ENCODE results near the gene FCRL3. TPM values are rescaled to one million over a fixed set of nuclear protein-coding genes. Genes with fewer than 3 reads are reported as not detected.

FCRL3 gene
- total RNA-seq, 4 donors from 2014 or later, result 0.21 TPM; not detected in 3

- DNase-seq, result no peak
- no peak overlapping the region for H3K4me3 ChIP-seq
These were observed 264 bp downstream of the FCRL3 start for GRCh38 chr1:157700305-157700704.

GRCh38 chr1:157697781-157698569 is 2.6 kb downstream of the FCRL3 start:
- Histone ChIP-seq H3K4me3 (no peak overlapping the region), H3K27me3 (no peaks in the 10 kb centered on the region), H3K4me1 (no peaks in the 10 kb centered on the region), H3K9me3 (no peaks in the 10 kb centered on the region), H3K36me3 (no peaks in the 10 kb centered on the region), H3K27ac (no peak overlapping the region)
- DNase-seq, result no peak
- intact Hi-C loops (cut with DNase I; ENCODE audit: low total_unique reads), result no loop called here
- TF ChIP-seq CTCF (IDR thresholded peaks at IDR 0.05) (no peak), POLR2A (IDR thresholded peaks at IDR 0.05) (no peak)

More at GRCh38 chr1:157700305-157700704, 264 bp downstream of the FCRL3 start:
- H3K27ac ChIP-seq, result no peak overlapping the region
- H3K9me3 ChIP-seq, result no peaks in the 10 kb centered on the region
- intact Hi-C loops (cut with DNase I; ENCODE audit: low total_unique reads), result no loop called here
- H3K36me3 ChIP-seq, result no peaks in the 10 kb centered on the region
- no peaks in the 10 kb centered on the region for H3K27me3 ChIP-seq
- TF ChIP-seq CTCF (IDR thresholded peaks at IDR 0.05) (no peak), POLR2A (IDR thresholded peaks at IDR 0.05) (no peak)
- no peaks in the 10 kb centered on the region for H3K4me1 ChIP-seq

- Histone ChIP-seq H3K9me3 (no peaks in the 10 kb centered on the region), H3K4me3 (no peak overlapping the region), H3K27me3 (no peaks in the 10 kb centered on the region), H3K27ac (no peak overlapping the region), H3K4me1 (no peaks in the 10 kb centered on the region), H3K36me3 (no peaks in the 10 kb centered on the region)
- TF ChIP-seq POLR2A (IDR thresholded peaks at IDR 0.05), result no peak
- no peak for TF ChIP-seq CTCF (IDR thresholded peaks at IDR 0.05)
- no peak for DNase-seq
- intact Hi-C loops (cut with DNase I; ENCODE audit: low total_unique reads), result no loop called here
These were observed 3.5 kb downstream of the FCRL3 start for GRCh38 chr1:157696966-157697628.

GRCh38 chr1:157695417-157695816 is 5.2 kb downstream of the FCRL3 start:
- intact Hi-C loops (cut with DNase I; ENCODE audit: low total_unique reads), result no loop called here
- TF ChIP-seq CTCF (IDR thresholded peaks at IDR 0.05), result no peak
- no peak for TF ChIP-seq POLR2A (IDR thresholded peaks at IDR 0.05)
- Histone ChIP-seq H3K36me3 (no peaks in the 10 kb centered on the region), H3K9me3 (no peaks in the 10 kb centered on the region), H3K27me3 (no peaks in the 10 kb centered on the region), H3K4me3 (no peak overlapping the region), H3K27ac (no peak overlapping the region), H3K4me1 (no peaks in the 10 kb centered on the region)
- no peak for DNase-seq

GRCh38 chr1:157691285-157691920 is 9.2 kb downstream of the FCRL3 start:
- Histone ChIP-seq H3K4me1 (no peaks in the 10 kb centered on the region), H3K4me3 (no peak overlapping the region), H3K27ac (no peak overlapping the region), H3K36me3 (no peaks in the 10 kb centered on the region), H3K9me3 (no peaks in the 10 kb centered on the region), H3K27me3 (no peaks in the 10 kb centered on the region)
- TF ChIP-seq CTCF (IDR thresholded peaks at IDR 0.05) (no peak), POLR2A (IDR thresholded peaks at IDR 0.05) (no peak)
- no peak for DNase-seq
- intact Hi-C loops (cut with DNase I; ENCODE audit: low total_unique reads), result no loop called here

Measured in uterus (tissue), 4 donors.